MG63 (cell line): ENCODE data around the gene DSE. TPM values are rescaled to one million over a fixed set of nuclear protein-coding genes. Genes with fewer than 3 reads are reported as not detected.

ENCODE experiments used
- DNase-seq: peaks from one replicate; pipeline ENCODE4 v3.0.0-alpha.2; 2020
- H3K27me3 ChIP-seq: fragments of 250-450 bp; sonication (Bioruptor Pico); 2 replicates; pipeline ENCODE4 v1.5.1; 2020; ENCODE audit warnings: mild to moderate bottlenecking, moderate library complexity
- H3K36me3 ChIP-seq: fragments of 250-450 bp; sonication (Bioruptor Pico); 2 replicates; pipeline ENCODE4 v1.5.1; 2020; ENCODE audit warnings: mild to moderate bottlenecking, moderate library complexity
- H3K4me3 ChIP-seq: fragments of 250-450 bp; sonication (Bioruptor Pico); 2 replicates; pipeline ENCODE4 v1.5.1; 2020; ENCODE audit warnings: mild to moderate bottlenecking, moderate library complexity
- H3K9me3 ChIP-seq: fragments of 250-450 bp; sonication (Bioruptor Pico); 2 replicates; pipeline ENCODE4 v1.5.1; 2020; ENCODE audit warnings: mild to moderate bottlenecking, moderate library complexity
- total RNA-seq: library from RNA; depleted of rRNA; stranded (reverse); fragments of >200 nt; shearing (Covaris generic); gene quantifications from 2 replicates; pipeline ENCODE4 v1.2.3, GENCODE V29; 2014; ENCODE audit warnings: low replicate concordance

Gene DSE
- total RNA-seq, 1 experiment from 2014 or later: 5.4 TPM

- no peaks in the 10 kb centered on the region for H3K27me3 ChIP-seq
- no peaks in the 10 kb centered on the region for H3K36me3 ChIP-seq
- H3K9me3 ChIP-seq: no peaks in the 10 kb centered on the region
- DNase-seq: no peak
- H3K4me3 ChIP-seq: no peak overlapping the region
Observed at GRCh38 chr6:116375262-116375661, 4.5 kb downstream of the DSE start.

GRCh38 chr6:116376149-116376548 lies 5.4 kb downstream of the DSE start:
- Histone ChIP-seq H3K9me3 (no peaks in the 10 kb centered on the region), H3K4me3 (no peak overlapping the region), H3K36me3 (no peaks in the 10 kb centered on the region), H3K27me3 (no peaks in the 10 kb centered on the region)
- no peak for DNase-seq

- H3K27me3 ChIP-seq: no peaks in the 10 kb centered on the region
- H3K9me3 ChIP-seq: no peaks in the 10 kb centered on the region
- H3K36me3 ChIP-seq: no peaks in the 10 kb centered on the region
- H3K4me3 ChIP-seq: no peak overlapping the region
- DNase-seq: no peak
Observed at GRCh38 chr6:116379764-116380163, 9.0 kb downstream of the DSE start.

GRCh38 chr6:116380346-116380745 lies 9.6 kb downstream of the DSE start:
- Histone ChIP-seq H3K27me3 (no peaks in the 10 kb centered on the region), H3K4me3 (no peak overlapping the region), H3K9me3 (no peaks in the 10 kb centered on the region), H3K36me3 (no peaks in the 10 kb centered on the region)
- DNase-seq: no peak

GRCh38 chr6:116381000-116381399 lies 10.3 kb downstream of the DSE start:
- Histone ChIP-seq H3K27me3 (no peaks in the 10 kb centered on the region), H3K36me3 (no peaks in the 10 kb centered on the region), H3K4me3 (no peak overlapping the region), H3K9me3 (no peaks in the 10 kb centered on the region)
- DNase-seq: no peak

GRCh38 chr6:116382587-116382986 lies 11.8 kb downstream of the DSE start:
- no peaks in the 10 kb centered on the region for H3K27me3 ChIP-seq
- DNase-seq: no peak
- no peaks in the 10 kb centered on the region for H3K36me3 ChIP-seq
- H3K9me3 ChIP-seq: no peaks in the 10 kb centered on the region
- H3K4me3 ChIP-seq: no peak overlapping the region

GRCh38 chr6:116384727-116385458 lies 14.1 kb downstream of the DSE start:
- Histone ChIP-seq H3K4me3 (no peak overlapping the region), H3K36me3 (no peaks in the 10 kb centered on the region), H3K27me3 (no peaks in the 10 kb centered on the region), H3K9me3 (no peaks in the 10 kb centered on the region)
- DNase-seq: no peak

GRCh38 chr6:116385459-116385802 lies 14.7 kb downstream of the DSE start:
- Histone ChIP-seq H3K27me3 (no peaks in the 10 kb centered on the region), H3K4me3 (no peak overlapping the region), H3K9me3 (no peaks in the 10 kb centered on the region), H3K36me3 (no peaks in the 10 kb centered on the region)
- DNase-seq: no peak

- DNase-seq: no peak
- no peaks in the 10 kb centered on the region for H3K9me3 ChIP-seq
- H3K36me3 ChIP-seq: no peaks in the 10 kb centered on the region
- H3K4me3 ChIP-seq: no peak overlapping the region
- no peaks in the 10 kb centered on the region for H3K27me3 ChIP-seq
Observed at GRCh38 chr6:116385921-116386320, 15.2 kb downstream of the DSE start.

GRCh38 chr6:116386581-116387299 lies 16.0 kb downstream of the DSE start:
- Histone ChIP-seq H3K36me3 (no peaks in the 10 kb centered on the region), H3K4me3 (no peak overlapping the region), H3K9me3 (no peaks in the 10 kb centered on the region), H3K27me3 (no peaks in the 10 kb centered on the region)
- DNase-seq: no peak

- no peak for DNase-seq
- Histone ChIP-seq H3K9me3 (no peaks in the 10 kb centered on the region), H3K36me3 (no peaks in the 10 kb centered on the region), H3K4me3 (no peak overlapping the region), H3K27me3 (no peaks in the 10 kb centered on the region)
Observed at GRCh38 chr6:116387374-116387773, 16.6 kb downstream of the DSE start.

- Histone ChIP-seq H3K4me3 (no peak overlapping the region), H3K9me3 (no peaks in the 10 kb centered on the region), H3K27me3 (no peaks in the 10 kb centered on the region), H3K36me3 (no peaks in the 10 kb centered on the region)
- no peak for DNase-seq
Observed at GRCh38 chr6:116388924-116389323, 18.2 kb downstream of the DSE start.

- DNase-seq: no peak
- Histone ChIP-seq H3K4me3 (no peak overlapping the region), H3K36me3 (no peaks in the 10 kb centered on the region), H3K9me3 (no peaks in the 10 kb centered on the region), H3K27me3 (no peaks in the 10 kb centered on the region)
Observed at GRCh38 chr6:116389357-116389756, 18.6 kb downstream of the DSE start.

- H3K36me3 ChIP-seq: no peaks in the 10 kb centered on the region
- H3K4me3 ChIP-seq: no peak overlapping the region
- no peak for DNase-seq
- no peaks in the 10 kb centered on the region for H3K9me3 ChIP-seq
- no peaks in the 10 kb centered on the region for H3K27me3 ChIP-seq
Observed at GRCh38 chr6:116390581-116390980, 19.8 kb downstream of the DSE start.

- DNase-seq: no peak
- no peaks in the 10 kb centered on the region for H3K9me3 ChIP-seq
- no peaks in the 10 kb centered on the region for H3K27me3 ChIP-seq
- H3K36me3 ChIP-seq: no peaks in the 10 kb centered on the region
- no peak overlapping the region for H3K4me3 ChIP-seq
Observed at GRCh38 chr6:116392132-116393013, 21.6 kb downstream of the DSE start.

GRCh38 chr6:116393430-116393829 lies 22.7 kb downstream of the DSE start:
- H3K4me3 ChIP-seq: no peak overlapping the region

GRCh38 chr6:116395647-116396046 lies 24.9 kb downstream of the DSE start:
- Histone ChIP-seq H3K4me3 (no peak overlapping the region), H3K27me3 (no peaks in the 10 kb centered on the region), H3K9me3 (no peaks in the 10 kb centered on the region), H3K36me3 (no peaks in the 10 kb centered on the region; the same call in 1 of the 2 replicates)
- no peak for DNase-seq

More at GRCh38 chr6:116393430-116393829, 22.7 kb downstream of the DSE start:
- H3K36me3 ChIP-seq: no peaks in the 10 kb centered on the region
- H3K9me3 ChIP-seq: no peaks in the 10 kb centered on the region
- DNase-seq: no peak
- H3K27me3 ChIP-seq: no peaks in the 10 kb centered on the region
